ENCODE results near the gene SFT2D1. TPM values are rescaled to one million over a fixed set of nuclear protein-coding genes. Genes with fewer than 3 reads are reported as not detected.

SFT2D1 gene
- total RNA-seq, 1 experiment from 2014 or later: 54.1 TPM

DNA sequence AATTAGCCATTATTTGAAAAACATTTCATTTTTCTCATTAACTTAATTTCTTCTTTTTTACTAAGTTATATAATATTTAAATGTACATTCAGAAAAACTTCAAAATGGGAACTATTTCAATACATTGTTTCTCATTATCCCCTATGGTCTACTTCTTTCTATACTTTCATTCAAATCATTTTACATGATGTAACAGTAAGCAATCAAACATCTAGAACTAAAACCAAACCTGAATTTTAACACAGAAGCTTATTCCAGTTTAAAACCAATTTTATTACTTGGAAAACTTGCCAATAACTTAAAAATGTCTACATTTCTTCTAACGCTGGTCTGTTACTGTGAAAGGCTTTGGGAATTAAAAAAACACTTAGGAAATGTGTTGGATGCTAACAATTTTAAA is 29.5 kb downstream of the SFT2D1 start:
- DNase-seq (ENCODE audit: low read depth, low spot score) (no peak), ATAC-seq (no peak)
- ChIA-PET POLR2A (no interaction called here), CTCF (interaction anchor here (0.7 kb wide), 1 partner anchor 417 kb away, joined by 5 read pairs; no protein-coding TSS in a partner anchor)
- H3K4me1 ChIP-seq (ENCODE audit: control insufficient read depth, insufficient read depth, low read length): no peaks in the 10 kb centered on the region
- no peak overlapping the region for H3K4me3 ChIP-seq (ENCODE audit: low read depth in 2 of 2, low read length in 2 of 2)
- TF ChIP-seq CTCF (IDR thresholded peaks at IDR 0.05): no peak
- no peak for TF ChIP-seq SIN3A (IDR thresholded peaks at IDR 0.05; ENCODE audit: borderline replicate concordance, insufficient read depth, low read depth, low read length)
- TF ChIP-seq TCF7L2 (IDR thresholded peaks at IDR 0.05; ENCODE audit: low read depth, low read length): no peak
- TF ChIP-seq, protein P1, sequence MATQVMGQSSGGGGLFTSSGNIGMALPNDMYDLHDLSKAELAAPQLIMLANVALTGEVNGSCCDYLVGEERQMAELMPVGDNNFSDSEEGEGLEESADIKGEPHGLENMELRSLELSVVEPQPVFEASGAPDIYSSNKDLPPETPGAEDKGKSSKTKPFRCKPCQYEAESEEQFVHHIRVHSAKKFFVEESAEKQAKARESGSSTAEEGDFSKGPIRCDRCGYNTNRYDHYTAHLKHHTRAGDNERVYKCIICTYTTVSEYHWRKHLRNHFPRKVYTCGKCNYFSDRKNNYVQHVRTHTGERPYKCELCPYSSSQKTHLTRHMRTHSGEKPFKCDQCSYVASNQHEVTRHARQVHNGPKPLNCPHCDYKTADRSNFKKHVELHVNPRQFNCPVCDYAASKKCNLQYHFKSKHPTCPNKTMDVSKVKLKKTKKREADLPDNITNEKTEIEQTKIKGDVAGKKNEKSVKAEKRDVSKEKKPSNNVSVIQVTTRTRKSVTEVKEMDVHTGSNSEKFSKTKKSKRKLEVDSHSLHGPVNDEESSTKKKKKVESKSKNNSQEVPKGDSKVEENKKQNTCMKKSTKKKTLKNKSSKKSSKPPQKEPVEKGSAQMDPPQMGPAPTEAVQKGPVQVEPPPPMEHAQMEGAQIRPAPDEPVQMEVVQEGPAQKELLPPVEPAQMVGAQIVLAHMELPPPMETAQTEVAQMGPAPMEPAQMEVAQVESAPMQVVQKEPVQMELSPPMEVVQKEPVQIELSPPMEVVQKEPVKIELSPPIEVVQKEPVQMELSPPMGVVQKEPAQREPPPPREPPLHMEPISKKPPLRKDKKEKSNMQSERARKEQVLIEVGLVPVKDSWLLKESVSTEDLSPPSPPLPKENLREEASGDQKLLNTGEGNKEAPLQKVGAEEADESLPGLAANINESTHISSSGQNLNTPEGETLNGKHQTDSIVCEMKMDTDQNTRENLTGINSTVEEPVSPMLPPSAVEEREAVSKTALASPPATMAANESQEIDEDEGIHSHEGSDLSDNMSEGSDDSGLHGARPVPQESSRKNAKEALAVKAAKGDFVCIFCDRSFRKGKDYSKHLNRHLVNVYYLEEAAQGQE (IDR thresholded peaks at IDR 0.05; ENCODE audit: insufficient read depth in 1 of 2, low read depth in 2 of 2, low read length in 1 of 2): no peak
- TF ChIP-seq POLR2AphosphoS5 (IDR thresholded peaks at IDR 0.05; ENCODE audit: low read depth, low read length): no peak
- in situ Hi-C loops (cut with HindIII; ENCODE audit: low pct_unique_long_range_greater_than_20kb, low sequenced_read_pairs): no loop called here
- intact Hi-C loops (cut with micrococcal nuclease; ENCODE audit: unreplicated experiment): no loop called here
- no TSS peak for BruUV-seq (replicated peaks)
- no peaks in the 10 kb centered on the region for H3K27me3 ChIP-seq (ENCODE audit: control insufficient read depth, insufficient read depth, low read length)
- no peaks in the 10 kb centered on the region for H3K9me3 ChIP-seq (ENCODE audit: control insufficient read depth, insufficient read depth, low read depth, low read length)
- no peak overlapping the region; the same call in 1 of the 2 replicates for H3K27ac ChIP-seq (ENCODE audit: low read length)
- no peaks in the 10 kb centered on the region for H3K36me3 ChIP-seq (ENCODE audit: control insufficient read depth, insufficient read depth, low read length)

DNA sequence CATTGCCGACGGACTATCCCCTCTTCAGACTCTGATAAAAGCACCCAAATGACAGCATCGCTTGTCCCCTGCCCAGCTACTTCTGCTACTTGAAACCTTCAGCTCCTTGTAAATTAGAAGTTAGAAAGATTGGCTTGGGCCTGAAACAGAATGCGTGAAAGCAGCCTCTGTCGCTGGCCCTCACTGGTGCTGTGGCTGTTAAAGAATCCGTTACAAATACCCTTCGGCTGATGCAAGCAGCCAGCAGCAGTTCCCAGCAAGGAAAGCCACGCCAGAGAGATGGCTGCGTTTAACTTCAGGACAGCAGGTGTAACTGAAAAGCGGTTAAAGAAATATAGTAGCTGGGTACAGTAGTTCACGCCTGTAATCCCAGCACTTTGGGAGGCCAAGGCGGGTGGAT is 31.7 kb downstream of the SFT2D1 start:
- H3K9me3 ChIP-seq (ENCODE audit: control insufficient read depth, insufficient read depth, low read depth, low read length): no peaks in the 10 kb centered on the region
- H3K27me3 ChIP-seq (ENCODE audit: control insufficient read depth, insufficient read depth, low read length): peaks cover 5% of the 10 kb centered on the region
- in situ Hi-C loops (cut with HindIII; ENCODE audit: low pct_unique_long_range_greater_than_20kb, low sequenced_read_pairs): no loop called here
- H3K27ac ChIP-seq (ENCODE audit: low read length): no peak overlapping the region
- BruUV-seq (replicated peaks): no TSS peak
- H3K36me3 ChIP-seq (ENCODE audit: control insufficient read depth, insufficient read depth, low read length): no peaks in the 10 kb centered on the region
- H3K4me3 ChIP-seq (ENCODE audit: low read depth in 2 of 2, low read length in 2 of 2): no peak overlapping the region
- ChIA-PET POLR2A (no interaction called here), CTCF (no interaction called here)
- H3K4me1 ChIP-seq (ENCODE audit: control insufficient read depth, insufficient read depth, low read length): no peaks in the 10 kb centered on the region
- no peak for DNase-seq (ENCODE audit: low read depth, low spot score)
- intact Hi-C loops (cut with micrococcal nuclease; ENCODE audit: unreplicated experiment): no loop called here
- no peak for TF ChIP-seq TCF7L2 (IDR thresholded peaks at IDR 0.05; ENCODE audit: low read depth, low read length)
- TF ChIP-seq, protein P1 (IDR thresholded peaks at IDR 0.05; ENCODE audit: insufficient read depth in 1 of 2, low read depth in 2 of 2, low read length in 1 of 2): no peak
- no peak for TF ChIP-seq CTCF (IDR thresholded peaks at IDR 0.05)
- TF ChIP-seq SIN3A (IDR thresholded peaks at IDR 0.05; ENCODE audit: borderline replicate concordance, insufficient read depth, low read depth, low read length): no peak
- no peak for TF ChIP-seq POLR2AphosphoS5 (IDR thresholded peaks at IDR 0.05; ENCODE audit: low read depth, low read length)
- no peak for ATAC-seq

Measured in Panc1 (cell line).